ENCODE measurements around the gene GDF7. TPM values are rescaled to one million over a fixed set of nuclear protein-coding genes. Genes with fewer than 3 reads are reported as not detected.

The GDF7 gene
- total and polyA plus RNA-seq, 2 donors (not counting 3 experiments of a cell fraction or from before 2014, with no cell fraction given): 3.7 to 3.9 TPM

- Histone ChIP-seq H3K9me3 (replicated peaks; ENCODE audit: control insufficient read depth, insufficient read depth, low read length) (no peaks in the 10 kb centered on the region), H3K27me3 (ENCODE audit: control insufficient read depth in 2 of 2, insufficient read depth in 2 of 2, low read length in 2 of 2) (no peaks in the 10 kb centered on the region), H2AFZ (ENCODE audit: low read depth, low read length) (no peak overlapping the region), H3K79me2 (ENCODE audit: control insufficient read depth, insufficient read depth, low read length) (no peaks in the 10 kb centered on the region), H3K4me3 (replicated peaks in 1 of 3; ENCODE audit: insufficient read depth in 1 of 3, low read depth in 1 of 3, low read length in 3 of 3) (no peak overlapping the region), H4K20me1 (replicated peaks; ENCODE audit: control insufficient read depth, extremely low read depth, insufficient read depth, low read length) (no peaks in the 10 kb centered on the region), H3K4me1 (ENCODE audit: control insufficient read depth, extremely low read depth, insufficient read depth, low read length) (peaks cover 13% of the 10 kb centered on the region), H3K36me3 (ENCODE audit: control insufficient read depth in 2 of 2, extremely low read depth in 1 of 2, insufficient read depth in 2 of 2, low read length in 2 of 2) (no peaks in the 10 kb centered on the region), H3K27ac (ENCODE audit: insufficient read depth, low read depth, low read length) (no peak overlapping the region), H3K4me2 (ENCODE audit: insufficient read depth, low read length) (no peak overlapping the region), H3K9ac (replicated peaks; ENCODE audit: extremely low read depth, insufficient read depth, low read length) (no peak overlapping the region), H3K9me1 (replicated peaks; ENCODE audit: control insufficient read depth, extremely low read depth, insufficient read depth, low read length) (no peaks in the 10 kb centered on the region)
- ChIA-PET CTCF (interaction anchor here (0.9 kb wide), 1 partner anchor 62 kb away, joined by 3 read pairs; no protein-coding TSS in a partner anchor), POLR2A (no interaction called here)
- no peak for TF ChIP-seq JUN (IDR thresholded peaks at IDR 0.05; ENCODE audit: borderline replicate concordance, insufficient read depth, insufficient read length, low read depth)
- TF ChIP-seq POLR2AphosphoS5 (IDR thresholded peaks at IDR 0.05; ENCODE audit: insufficient read depth, low read depth, low read length): no peak
- no peak for TF ChIP-seq GATA2 (IDR thresholded peaks at IDR 0.05; ENCODE audit: insufficient read depth, insufficient read length, low read depth, low read length)
- no peak for TF ChIP-seq POLR2A (IDR thresholded peaks at IDR 0.05; ENCODE audit: low read depth, low read length)
- no peak for TF ChIP-seq MAX (IDR thresholded peaks at IDR 0.05; ENCODE audit: insufficient read depth, insufficient read length)
- TF ChIP-seq EZH2 (IDR thresholded peaks at IDR 0.05; ENCODE audit: borderline replicate concordance, low read depth, low read length, severe bottlenecking): no peak
- TF ChIP-seq, protein P1, sequence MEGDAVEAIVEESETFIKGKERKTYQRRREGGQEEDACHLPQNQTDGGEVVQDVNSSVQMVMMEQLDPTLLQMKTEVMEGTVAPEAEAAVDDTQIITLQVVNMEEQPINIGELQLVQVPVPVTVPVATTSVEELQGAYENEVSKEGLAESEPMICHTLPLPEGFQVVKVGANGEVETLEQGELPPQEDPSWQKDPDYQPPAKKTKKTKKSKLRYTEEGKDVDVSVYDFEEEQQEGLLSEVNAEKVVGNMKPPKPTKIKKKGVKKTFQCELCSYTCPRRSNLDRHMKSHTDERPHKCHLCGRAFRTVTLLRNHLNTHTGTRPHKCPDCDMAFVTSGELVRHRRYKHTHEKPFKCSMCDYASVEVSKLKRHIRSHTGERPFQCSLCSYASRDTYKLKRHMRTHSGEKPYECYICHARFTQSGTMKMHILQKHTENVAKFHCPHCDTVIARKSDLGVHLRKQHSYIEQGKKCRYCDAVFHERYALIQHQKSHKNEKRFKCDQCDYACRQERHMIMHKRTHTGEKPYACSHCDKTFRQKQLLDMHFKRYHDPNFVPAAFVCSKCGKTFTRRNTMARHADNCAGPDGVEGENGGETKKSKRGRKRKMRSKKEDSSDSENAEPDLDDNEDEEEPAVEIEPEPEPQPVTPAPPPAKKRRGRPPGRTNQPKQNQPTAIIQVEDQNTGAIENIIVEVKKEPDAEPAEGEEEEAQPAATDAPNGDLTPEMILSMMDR (IDR thresholded peaks at IDR 0.05; ENCODE audit: extremely low read depth in 1 of 2, insufficient read depth in 1 of 2, low read depth in 1 of 2, low read length in 2 of 2): no peak
- no peak for TF ChIP-seq MYC (IDR thresholded peaks at IDR 0.05; ENCODE audit: low read depth, low read length)
- no peak for TF ChIP-seq FOS (IDR thresholded peaks at IDR 0.05; ENCODE audit: borderline replicate concordance, insufficient read depth, low read length)
- no TSS peak for BruUV-seq (replicated peaks)
- DNase-seq (ENCODE audit: low read depth, low spot score) (peak; percentile 87), FAIRE-seq (no peak)
- intact Hi-C loops (cut with micrococcal nuclease): loop anchor here (2.0 kb wide), 1 partner anchor 239 kb away; no protein-coding TSS in a partner anchor
- dilution Hi-C loops (cut with MboI; ENCODE audit: extremely low pct_ligation_motif_present, low sequenced_read_pairs): no loop called here
Measured at GRCh38 chr2:20723543-20723942, 56.6 kb downstream of the GDF7 start.
